ENCODE data around the gene EDC4.

Gene EDC4

GRCh38 chr16:67924140-67924906, 51.5 kb downstream of the EDC4 start:
- Mint-ChIP-seq H3K4me1 (peaks cover 16% of the 10 kb centered on the region), H3K36me3 (ENCODE audit: low read depth) (peaks cover 11% of the 10 kb centered on the region), H3K9me3 (no peaks in the 10 kb centered on the region), H3K27me3 (ENCODE audit: low read depth, poor library complexity) (no peaks in the 10 kb centered on the region), H3K4me3 (no peak overlapping the region), H3K27ac (no peak overlapping the region)
- no peak for DNase-seq
- TF ChIP-seq, protein P1, sequence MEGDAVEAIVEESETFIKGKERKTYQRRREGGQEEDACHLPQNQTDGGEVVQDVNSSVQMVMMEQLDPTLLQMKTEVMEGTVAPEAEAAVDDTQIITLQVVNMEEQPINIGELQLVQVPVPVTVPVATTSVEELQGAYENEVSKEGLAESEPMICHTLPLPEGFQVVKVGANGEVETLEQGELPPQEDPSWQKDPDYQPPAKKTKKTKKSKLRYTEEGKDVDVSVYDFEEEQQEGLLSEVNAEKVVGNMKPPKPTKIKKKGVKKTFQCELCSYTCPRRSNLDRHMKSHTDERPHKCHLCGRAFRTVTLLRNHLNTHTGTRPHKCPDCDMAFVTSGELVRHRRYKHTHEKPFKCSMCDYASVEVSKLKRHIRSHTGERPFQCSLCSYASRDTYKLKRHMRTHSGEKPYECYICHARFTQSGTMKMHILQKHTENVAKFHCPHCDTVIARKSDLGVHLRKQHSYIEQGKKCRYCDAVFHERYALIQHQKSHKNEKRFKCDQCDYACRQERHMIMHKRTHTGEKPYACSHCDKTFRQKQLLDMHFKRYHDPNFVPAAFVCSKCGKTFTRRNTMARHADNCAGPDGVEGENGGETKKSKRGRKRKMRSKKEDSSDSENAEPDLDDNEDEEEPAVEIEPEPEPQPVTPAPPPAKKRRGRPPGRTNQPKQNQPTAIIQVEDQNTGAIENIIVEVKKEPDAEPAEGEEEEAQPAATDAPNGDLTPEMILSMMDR (IDR thresholded peaks at IDR 0.05): no peak

DNA sequence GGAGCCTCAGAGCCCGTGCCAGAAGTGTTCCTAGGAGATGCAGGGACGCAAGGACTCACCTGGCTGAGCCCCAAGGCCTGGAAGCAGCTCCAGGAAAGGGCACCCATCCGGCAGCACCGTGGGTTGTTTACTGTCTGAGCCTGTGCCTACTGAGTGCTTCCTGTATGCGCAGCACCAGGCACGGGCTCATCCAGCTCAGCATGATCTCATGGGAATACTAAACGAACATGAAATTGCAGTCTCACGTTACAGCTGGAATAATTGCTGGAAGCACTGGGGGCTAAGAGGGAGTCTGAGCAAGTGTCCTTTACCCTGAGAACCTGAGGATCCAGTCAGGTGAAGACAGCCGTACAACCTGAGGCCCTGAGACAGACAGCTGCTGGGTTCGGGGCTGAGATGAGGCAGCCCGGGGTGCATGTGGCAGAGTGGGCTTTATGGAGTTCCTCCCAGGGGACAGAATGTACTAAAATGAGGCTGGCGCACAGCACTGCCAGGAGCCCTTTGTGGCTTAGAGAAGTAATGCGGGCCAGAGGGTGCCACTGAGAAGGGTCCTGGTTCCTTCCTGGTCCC, 53.4 kb downstream of the EDC4 start:
- TF ChIP-seq, protein P1 (IDR thresholded peaks at IDR 0.05): no peak
- Mint-ChIP-seq H3K27ac (peak overlapping the region; percentile 71), H3K27me3 (ENCODE audit: low read depth, poor library complexity) (peaks cover under 1% of the 10 kb centered on the region), H3K36me3 (ENCODE audit: low read depth) (peaks cover 11% of the 10 kb centered on the region), H3K4me1 (peaks cover 15% of the 10 kb centered on the region), H3K4me3 (no peak overlapping the region), H3K9me3 (no peaks in the 10 kb centered on the region)
- DNase-seq: no peak

DNA sequence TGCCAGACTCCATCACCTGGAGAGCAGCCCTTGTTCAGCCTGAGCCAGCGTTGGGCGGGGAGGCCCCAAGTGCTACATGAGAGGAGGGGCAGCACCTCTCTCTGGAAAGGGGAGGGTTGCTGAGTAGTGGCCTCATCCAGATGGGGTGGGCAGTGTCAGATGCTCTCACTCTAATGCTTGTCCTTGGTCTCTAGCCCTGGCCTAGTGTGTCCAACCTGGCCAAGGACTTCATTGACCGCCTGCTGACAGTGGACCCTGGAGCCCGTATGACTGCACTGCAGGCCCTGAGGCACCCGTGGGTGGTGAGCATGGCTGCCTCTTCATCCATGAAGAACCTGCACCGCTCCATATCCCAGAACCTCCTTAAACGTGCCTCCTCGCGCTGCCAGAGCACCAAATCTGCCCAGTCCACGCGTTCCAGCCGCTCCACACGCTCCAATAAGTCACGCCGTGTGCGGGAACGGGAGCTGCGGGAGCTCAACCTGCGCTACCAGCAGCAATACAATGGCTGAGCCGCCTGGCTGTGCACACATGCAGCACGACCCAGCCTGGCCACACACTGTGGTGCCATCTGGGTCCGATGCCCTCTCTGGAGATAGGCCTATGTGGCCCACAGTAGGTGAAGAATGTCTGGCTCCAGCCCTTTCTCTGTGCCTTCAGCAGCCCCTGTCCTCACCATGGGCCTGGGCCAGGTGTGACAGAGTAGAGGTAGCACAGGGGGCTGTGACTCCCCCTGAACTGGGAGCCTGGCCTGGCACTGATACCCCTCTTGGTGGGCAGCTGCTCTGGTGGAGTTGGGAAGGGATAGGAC, 54.5 kb downstream of the EDC4 start:
- no peaks in the 10 kb centered on the region for H3K9me3 Mint-ChIP-seq
- peak overlapping the region; percentile 71 for H3K27ac Mint-ChIP-seq
- no peak for DNase-seq
- H3K27me3 Mint-ChIP-seq (ENCODE audit: low read depth, poor library complexity): peaks cover 4% of the 10 kb centered on the region
- peaks cover 15% of the 10 kb centered on the region for H3K4me1 Mint-ChIP-seq
- TF ChIP-seq, protein P1 (IDR thresholded peaks at IDR 0.05): no peak
- peaks cover 8% of the 10 kb centered on the region for H3K36me3 Mint-ChIP-seq (ENCODE audit: low read depth)
- no peak overlapping the region for H3K4me3 Mint-ChIP-seq

- no peak overlapping the region for H3K4me3 Mint-ChIP-seq
- H3K4me1 Mint-ChIP-seq: peaks cover 15% of the 10 kb centered on the region
Observed at GRCh38 chr16:67928147-67928546, 55.3 kb downstream of the EDC4 start.

GRCh38 chr16:67928561-67929364, 55.9 kb downstream of the EDC4 start:
- Mint-ChIP-seq H3K27me3 (ENCODE audit: low read depth, poor library complexity) (peaks cover 6% of the 10 kb centered on the region), H3K36me3 (ENCODE audit: low read depth) (peaks cover 11% of the 10 kb centered on the region), H3K4me1 (peaks cover 17% of the 10 kb centered on the region), H3K9me3 (no peaks in the 10 kb centered on the region), H3K27ac (no peak overlapping the region), H3K4me3 (no peak overlapping the region)
- TF ChIP-seq, protein P1 (IDR thresholded peaks at IDR 0.05): peak; percentile 71
- peak; percentile 78 for DNase-seq

More at GRCh38 chr16:67928147-67928546, 55.3 kb downstream of the EDC4 start:
- TF ChIP-seq, protein P1 (IDR thresholded peaks at IDR 0.05): no peak
- Mint-ChIP-seq H3K27me3 (ENCODE audit: low read depth, poor library complexity) (peaks cover 4% of the 10 kb centered on the region), H3K36me3 (ENCODE audit: low read depth) (peaks cover 11% of the 10 kb centered on the region), H3K9me3 (no peaks in the 10 kb centered on the region), H3K27ac (no peak overlapping the region)
- DNase-seq: no peak

All from nephron progenitor cell (in vitro differentiated cells).